ENCODE results near the gene E2F7.
"Not testable (repeated sequence)": the region's sequence is repeated elsewhere in the genome, so short reads cannot be mapped to it uniquely, and the experiment has no call there.

E2F7 gene

GRCh38 chr12:77065361-77066204 is at the start of gene E2F7:
TSS of gene E2F7 (minus strand) at chr12:77065569. CDS start at chr12:77064635, 934 bp downstream.
- peak; percentile 86 for DNase-seq (ENCODE audit: low read depth)

GRCh38 chr12:77113971-77114370 is 48.6 kb upstream of the E2F7 start:
- DNase-seq (ENCODE audit: low read depth): no peak

- no peak for DNase-seq (ENCODE audit: low read depth)
These were observed 43.3 kb upstream of the E2F7 start for GRCh38 chr12:77108707-77109106.

GRCh38 chr12:77107121-77107520 is 41.8 kb upstream of the E2F7 start:
- no peak for DNase-seq (ENCODE audit: low read depth)

- DNase-seq (ENCODE audit: low read depth): no peak
These were observed 39.4 kb upstream of the E2F7 start for GRCh38 chr12:77104792-77105191.

- DNase-seq (ENCODE audit: low read depth): no peak
These were observed 38.9 kb upstream of the E2F7 start for GRCh38 chr12:77104286-77104685.

- no peak for DNase-seq (ENCODE audit: low read depth)
These were observed 37.3 kb upstream of the E2F7 start for GRCh38 chr12:77102691-77103090.

GRCh38 chr12:77102123-77102522 is 36.8 kb upstream of the E2F7 start:
- DNase-seq (ENCODE audit: low read depth): no peak

- no peak for DNase-seq (ENCODE audit: low read depth)
These were observed 34.4 kb upstream of the E2F7 start for GRCh38 chr12:77099799-77100198.

GRCh38 chr12:77097846-77098245 is 32.5 kb upstream of the E2F7 start:
- DNase-seq (ENCODE audit: low read depth): no peak

GRCh38 chr12:77092227-77092626 is 26.9 kb upstream of the E2F7 start:
- not testable (repeated sequence) for DNase-seq (ENCODE audit: low read depth)

- DNase-seq (ENCODE audit: low read depth): no peak
These were observed 24.4 kb upstream of the E2F7 start for GRCh38 chr12:77089686-77090220.

- no peak for DNase-seq (ENCODE audit: low read depth)
These were observed 22.1 kb upstream of the E2F7 start for GRCh38 chr12:77087427-77087826.

- DNase-seq (ENCODE audit: low read depth): no peak
These were observed 16.7 kb upstream of the E2F7 start for GRCh38 chr12:77082021-77082420.

- DNase-seq (ENCODE audit: low read depth): no peak
These were observed 14.3 kb upstream of the E2F7 start for GRCh38 chr12:77079631-77080030.

GRCh38 chr12:77078231-77078630 is 12.9 kb upstream of the E2F7 start:
- DNase-seq (ENCODE audit: low read depth): no peak

GRCh38 chr12:77076886-77077285 is 11.5 kb upstream of the E2F7 start:
- no peak for DNase-seq (ENCODE audit: low read depth)

- not testable (repeated sequence) for DNase-seq (ENCODE audit: low read depth)
These were observed 8.5 kb upstream of the E2F7 start for GRCh38 chr12:77073894-77074293.

- DNase-seq (ENCODE audit: low read depth): no peak
These were observed 7.6 kb upstream of the E2F7 start for GRCh38 chr12:77072833-77073495.

GRCh38 chr12:77070800-77071449 is 5.6 kb upstream of the E2F7 start:
- DNase-seq (ENCODE audit: low read depth): peak; percentile 46

- no peak for DNase-seq (ENCODE audit: low read depth)
These were observed 5.0 kb upstream of the E2F7 start for GRCh38 chr12:77070382-77070781.

- no peak for DNase-seq (ENCODE audit: low read depth)
These were observed 441 bp downstream of the E2F7 start for GRCh38 chr12:77064896-77065360.
